GM23338 (cell line): ENCODE results near the gene TMEM144. TPM values are rescaled to one million over a fixed set of nuclear protein-coding genes. Genes with fewer than 3 reads are reported as not detected.

Experiments
- ATAC-seq: fragments of 200-7000 bp; cut with Tn5 transposase; 3 replicates; pipeline ENCODE4 v1.9.1; 2020
- DNase-seq: peaks from one replicate; pipeline ENCODE4 v3.0.0-alpha.2; 2015; ENCODE audit warnings: low spot score
- H2AFZ ChIP-seq: fragments of 200-600 bp; sonication (generic); 2 replicates; pipeline ENCODE4 v1.8.0; 2016; ENCODE audit warnings: antibody characterized with exemption, mild to moderate bottlenecking, moderate library complexity
- H3F3A ChIP-seq: fragments of 200-600 bp; sonication (generic); replicated peaks from 2 replicates; pipeline ENCODE4 v1.8.0; 2017; ENCODE audit warnings: antibody characterized with exemption, mixed run types, low read depth
- H3K27ac ChIP-seq: fragments of 200-600 bp; sonication (generic); 2 replicates; pipeline ENCODE4 v1.6.1; 2016; ENCODE audit warnings: low read depth
- H3K27me3 ChIP-seq: fragments of 200-600 bp; sonication (generic); 2 replicates; pipeline ENCODE4 v1.8.0; 2016; ENCODE audit warnings: mild to moderate bottlenecking, mixed run types, moderate library complexity; ENCODE audit not compliant: insufficient read depth
- H3K36me3 ChIP-seq: fragments of 200-600 bp; sonication (generic); 2 replicates; pipeline ENCODE4 v1.8.0; 2016; ENCODE audit warnings: mild to moderate bottlenecking; ENCODE audit not compliant: insufficient read depth
- H3K4me1 ChIP-seq: fragments of 200-600 bp; sonication (generic); 2 replicates; pipeline ENCODE4 v1.8.0; 2016; ENCODE audit warnings: mild to moderate bottlenecking, moderate library complexity; ENCODE audit not compliant: insufficient read depth
- H3K4me2 ChIP-seq: fragments of 200-600 bp; sonication (generic); 2 replicates; pipeline ENCODE4 v1.7.1; 2017; ENCODE audit warnings: mixed run types
- H3K4me3 ChIP-seq: fragments of 200-600 bp; sonication (generic); 2 replicates; pipeline ENCODE4 v1.6.1; 2016; ENCODE audit warnings: mixed run types
- H3K79me2 ChIP-seq: fragments of 200-600 bp; sonication (generic); replicated peaks from 2 replicates; pipeline ENCODE4 v1.8.0; 2017; ENCODE audit warnings: mild to moderate bottlenecking; ENCODE audit not compliant: insufficient read depth
- H3K9me2 ChIP-seq: fragments of 200-600 bp; sonication (generic); 2 replicates; pipeline ENCODE4 v1.8.0; 2017; ENCODE audit not compliant: insufficient read depth
- H4K20me1 ChIP-seq: fragments of 200-600 bp; sonication (generic); replicated peaks from 2 replicates; pipeline ENCODE4 v1.8.0; 2017; ENCODE audit warnings: mild to moderate bottlenecking; ENCODE audit not compliant: insufficient read depth
- H3K27ac Mint-ChIP-seq: 2 replicates; pipeline ENCODE4 v1.8.0; 2020; ENCODE audit warnings: inconsistent platforms, mild to moderate bottlenecking, moderate library complexity, mixed read lengths
- H3K27me3 Mint-ChIP-seq: 3 replicates; pipeline ENCODE4 v1.8.0; 2022; ENCODE audit warnings: low read depth, mild to moderate bottlenecking, moderate library complexity, mixed read lengths, inconsistent platforms; ENCODE audit not compliant: insufficient read depth, poor library complexity
- H3K36me3 Mint-ChIP-seq: 3 replicates; pipeline ENCODE4 v1.8.0; 2021; ENCODE audit warnings: low read depth, mild to moderate bottlenecking, inconsistent platforms, moderate library complexity, mixed read lengths
- H3K4me1 Mint-ChIP-seq: 3 replicates; pipeline ENCODE4 v1.8.0; 2020; ENCODE audit warnings: mild to moderate bottlenecking, inconsistent platforms, mixed read lengths
- H3K4me3 Mint-ChIP-seq: 3 replicates; pipeline ENCODE4 v1.8.0; 2021; ENCODE audit warnings: moderate library complexity, mild to moderate bottlenecking, inconsistent platforms, mixed read lengths
- H3K9me3 Mint-ChIP-seq: 3 replicates; pipeline ENCODE4 v1.8.0; 2020; ENCODE audit warnings: moderate library complexity, mild to moderate bottlenecking, inconsistent platforms, mixed read lengths
- CREB1 ChIP-seq: fragments of 250-450 bp; sonication (Bioruptor Pico); IDR thresholded peaks from 2 replicates; pipeline ENCODE4 v1.5.0; 2020; ENCODE audit warnings: low read depth, mild to moderate bottlenecking, moderate library complexity
- EZH2 ChIP-seq: fragments of 200-600 bp; sonication (generic); IDR thresholded peaks from one replicate; pipeline ENCODE4 v1.8.0; 2017; ENCODE audit warnings: antibody characterized with exemption, mild to moderate bottlenecking, low read depth; ENCODE audit not compliant: unreplicated experiment
- NANOG ChIP-seq: IDR thresholded peaks from 2 replicates; pipeline ENCODE4 v1.6.1; 2016; ENCODE audit warnings: antibody characterized with exemption, borderline replicate concordance
- POLR2AphosphoS5 ChIP-seq: IDR thresholded peaks from 2 replicates; pipeline ENCODE4 v1.6.1; 2016; ENCODE audit warnings: antibody characterized with exemption, low read depth
- STAT1 ChIP-seq: IDR thresholded peaks from one replicate; pipeline ENCODE4 v1.6.1; 2016; ENCODE audit warnings: antibody characterized with exemption; ENCODE audit not compliant: unreplicated experiment
- ZNF331 ChIP-seq: fragments of 250-450 bp; sonication (Bioruptor Pico); IDR thresholded peaks from 2 replicates; pipeline ENCODE4 v1.5.0; 2020; ENCODE audit warnings: low read depth, mild to moderate bottlenecking, moderate library complexity
- polyA plus RNA-seq: library from polyadenylated mRNA; unstranded; fragments of >200 nt; fragmentation: Nextera tagmentation; extraction: Ambion mirVana; gene quantifications from 2 replicates; pipeline ENCODE4 v1.2.1, GENCODE V29; 2016
- total RNA-seq: library from RNA; depleted of rRNA; stranded (reverse); fragments of >200 nt; shearing (Covaris generic); gene quantifications from 2 replicates; pipeline ENCODE4 v1.2.3, GENCODE V29; 2014
- TF ChIP-seq, protein P1 (sequence below): IDR thresholded peaks from one replicate; pipeline ENCODE4 v1.6.1; 2018; ENCODE audit warnings: antibody characterized with exemption; ENCODE audit not compliant: unreplicated experiment
- TF ChIP-seq, protein P2 (sequence below), 2 experiments: fragments of 200-600 bp in 1 of 2; sonication (generic) in 1 of 2; conservative IDR thresholded peaks; 2 replicates each; pipeline versions ENCODE4 v1.5.1 to v1.6.1; 2016 to 2017; ENCODE audit warnings: antibody characterized with exemption in 2 of 2, low read depth in 2 of 2, mild to moderate bottlenecking in 2 of 2, moderate library complexity in 1 of 2

TMEM144 gene
- total and polyA plus RNA-seq, 2 experiments from 2014 or later, result 1.3 to 1.7 TPM

DNA sequence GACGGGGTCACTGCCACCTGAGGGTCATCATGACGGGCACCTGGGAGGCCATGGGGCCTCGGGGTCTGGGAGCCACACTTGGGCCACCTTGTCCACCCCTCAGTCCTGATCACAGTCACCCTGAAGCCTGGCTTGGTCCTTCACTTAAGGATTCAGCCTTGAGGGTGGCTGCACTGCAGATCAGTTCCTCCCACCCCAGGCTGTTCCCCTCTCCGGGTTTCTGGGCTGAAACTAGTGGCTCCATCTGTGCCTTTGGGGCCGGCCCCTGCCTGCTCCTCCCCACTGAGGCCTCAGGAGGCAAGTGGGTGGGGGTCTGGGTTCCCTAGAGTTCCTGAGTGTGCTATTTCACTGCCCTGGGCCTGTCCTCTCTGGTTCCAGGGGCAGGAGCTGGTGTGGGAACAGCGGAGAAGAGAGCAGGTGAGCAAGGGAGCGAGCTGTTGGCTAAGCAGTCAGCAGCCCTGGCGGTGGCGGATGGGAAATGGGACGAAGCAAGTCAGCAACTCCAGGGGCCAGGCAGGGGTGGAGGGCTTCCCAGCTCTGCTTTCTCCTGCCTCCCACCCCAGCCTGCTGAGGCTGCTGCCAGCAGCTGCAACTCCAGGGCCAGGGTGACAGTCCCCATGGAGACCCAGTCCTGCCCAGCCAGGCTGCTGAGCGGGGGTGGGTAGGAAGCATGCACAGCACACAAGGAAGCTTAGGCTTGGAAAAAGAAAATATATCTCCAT lies 81.2 kb downstream of the TMEM144 start:
- ATAC-seq, result no peak
- H3F3A ChIP-seq, result no peaks in the 10 kb centered on the region

DNA sequence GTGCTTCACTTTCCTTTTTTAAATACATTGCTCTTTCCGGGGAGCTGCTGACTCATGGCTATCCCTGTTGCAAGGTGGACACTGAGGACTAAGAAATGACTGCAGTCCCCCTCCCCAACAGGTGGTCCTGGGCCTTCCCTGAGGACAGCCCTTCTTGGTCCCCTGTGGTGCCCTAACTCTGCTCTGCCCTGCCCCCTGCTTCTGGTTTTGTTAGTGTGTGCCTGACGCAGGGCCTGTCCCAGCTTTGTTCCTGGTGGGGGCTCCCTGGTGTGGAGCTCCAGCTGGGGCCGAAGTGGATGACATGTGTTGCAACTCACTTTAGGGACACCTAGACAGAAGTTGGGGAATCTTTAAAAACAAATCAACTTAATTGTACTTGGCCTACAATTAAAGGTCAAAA lies 81.9 kb downstream of the TMEM144 start:
- Histone ChIP-seq H3K4me3 (no peak overlapping the region), H3K9me2 (peaks cover 6% of the 10 kb centered on the region; the same call in 1 of the 2 replicates), H3K4me1 (peaks cover 3% of the 10 kb centered on the region; the same call in 1 of the 2 replicates), H3F3A (no peaks in the 10 kb centered on the region), H3K79me2 (no peaks in the 10 kb centered on the region), H3K4me2 (no peak overlapping the region), H3K27ac (no peak overlapping the region), H4K20me1 (no peaks in the 10 kb centered on the region), H3K36me3 (peaks cover 8% of the 10 kb centered on the region; the same call in 1 of the 2 replicates), H3K27me3 (no peaks in the 10 kb centered on the region), H2AFZ (no peak overlapping the region)
- H3K4me1 Mint-ChIP-seq, result peaks cover 2% of the 10 kb centered on the region; the same call in 1 of the 3 replicates
- no peak overlapping the region for H3K27ac Mint-ChIP-seq
- H3K36me3 Mint-ChIP-seq, result peaks cover 25% of the 10 kb centered on the region
- DNase-seq (no peak), ATAC-seq (no peak)
- peaks cover 1% of the 10 kb centered on the region for H3K27me3 Mint-ChIP-seq
- no peak overlapping the region for H3K4me3 Mint-ChIP-seq
- peaks cover 47% of the 10 kb centered on the region for H3K9me3 Mint-ChIP-seq
- TF ChIP-seq NANOG (no peak), POLR2AphosphoS5 (no peak), CREB1 (CRISPR knock-in tag) (no peak), STAT1 (no peak), ZNF331 (CRISPR knock-in tag) (no peak), EZH2 (no peak)
- TF ChIP-seq, protein P1, sequence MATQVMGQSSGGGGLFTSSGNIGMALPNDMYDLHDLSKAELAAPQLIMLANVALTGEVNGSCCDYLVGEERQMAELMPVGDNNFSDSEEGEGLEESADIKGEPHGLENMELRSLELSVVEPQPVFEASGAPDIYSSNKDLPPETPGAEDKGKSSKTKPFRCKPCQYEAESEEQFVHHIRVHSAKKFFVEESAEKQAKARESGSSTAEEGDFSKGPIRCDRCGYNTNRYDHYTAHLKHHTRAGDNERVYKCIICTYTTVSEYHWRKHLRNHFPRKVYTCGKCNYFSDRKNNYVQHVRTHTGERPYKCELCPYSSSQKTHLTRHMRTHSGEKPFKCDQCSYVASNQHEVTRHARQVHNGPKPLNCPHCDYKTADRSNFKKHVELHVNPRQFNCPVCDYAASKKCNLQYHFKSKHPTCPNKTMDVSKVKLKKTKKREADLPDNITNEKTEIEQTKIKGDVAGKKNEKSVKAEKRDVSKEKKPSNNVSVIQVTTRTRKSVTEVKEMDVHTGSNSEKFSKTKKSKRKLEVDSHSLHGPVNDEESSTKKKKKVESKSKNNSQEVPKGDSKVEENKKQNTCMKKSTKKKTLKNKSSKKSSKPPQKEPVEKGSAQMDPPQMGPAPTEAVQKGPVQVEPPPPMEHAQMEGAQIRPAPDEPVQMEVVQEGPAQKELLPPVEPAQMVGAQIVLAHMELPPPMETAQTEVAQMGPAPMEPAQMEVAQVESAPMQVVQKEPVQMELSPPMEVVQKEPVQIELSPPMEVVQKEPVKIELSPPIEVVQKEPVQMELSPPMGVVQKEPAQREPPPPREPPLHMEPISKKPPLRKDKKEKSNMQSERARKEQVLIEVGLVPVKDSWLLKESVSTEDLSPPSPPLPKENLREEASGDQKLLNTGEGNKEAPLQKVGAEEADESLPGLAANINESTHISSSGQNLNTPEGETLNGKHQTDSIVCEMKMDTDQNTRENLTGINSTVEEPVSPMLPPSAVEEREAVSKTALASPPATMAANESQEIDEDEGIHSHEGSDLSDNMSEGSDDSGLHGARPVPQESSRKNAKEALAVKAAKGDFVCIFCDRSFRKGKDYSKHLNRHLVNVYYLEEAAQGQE, result no peak
- TF ChIP-seq, protein P2, sequence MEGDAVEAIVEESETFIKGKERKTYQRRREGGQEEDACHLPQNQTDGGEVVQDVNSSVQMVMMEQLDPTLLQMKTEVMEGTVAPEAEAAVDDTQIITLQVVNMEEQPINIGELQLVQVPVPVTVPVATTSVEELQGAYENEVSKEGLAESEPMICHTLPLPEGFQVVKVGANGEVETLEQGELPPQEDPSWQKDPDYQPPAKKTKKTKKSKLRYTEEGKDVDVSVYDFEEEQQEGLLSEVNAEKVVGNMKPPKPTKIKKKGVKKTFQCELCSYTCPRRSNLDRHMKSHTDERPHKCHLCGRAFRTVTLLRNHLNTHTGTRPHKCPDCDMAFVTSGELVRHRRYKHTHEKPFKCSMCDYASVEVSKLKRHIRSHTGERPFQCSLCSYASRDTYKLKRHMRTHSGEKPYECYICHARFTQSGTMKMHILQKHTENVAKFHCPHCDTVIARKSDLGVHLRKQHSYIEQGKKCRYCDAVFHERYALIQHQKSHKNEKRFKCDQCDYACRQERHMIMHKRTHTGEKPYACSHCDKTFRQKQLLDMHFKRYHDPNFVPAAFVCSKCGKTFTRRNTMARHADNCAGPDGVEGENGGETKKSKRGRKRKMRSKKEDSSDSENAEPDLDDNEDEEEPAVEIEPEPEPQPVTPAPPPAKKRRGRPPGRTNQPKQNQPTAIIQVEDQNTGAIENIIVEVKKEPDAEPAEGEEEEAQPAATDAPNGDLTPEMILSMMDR (conservative IDR thresholded peaks at IDR 0.05; ENCODE audit: low read depth in 2 of 2), result no peak

More for the DNA sequence above, 81.2 kb downstream of the TMEM144 start:
- Mint-ChIP-seq H3K4me3 (no peak overlapping the region), H3K9me3 (peaks cover 47% of the 10 kb centered on the region), H3K27me3 (peaks cover 1% of the 10 kb centered on the region), H3K4me1 (peaks cover 6% of the 10 kb centered on the region; the same call in 1 of the 3 replicates), H3K36me3 (peaks cover 25% of the 10 kb centered on the region), H3K27ac (no peak overlapping the region)
- H3K27ac ChIP-seq, result no peak overlapping the region
- H3K4me2 ChIP-seq, result no peak overlapping the region
- H2AFZ ChIP-seq, result no peak overlapping the region
- peaks cover 7% of the 10 kb centered on the region; the same call in 1 of the 2 replicates for H3K4me1 ChIP-seq
- no peak overlapping the region for H3K4me3 ChIP-seq
- DNase-seq, result no peak
- no peaks in the 10 kb centered on the region for H3K27me3 ChIP-seq
- H4K20me1 ChIP-seq, result no peaks in the 10 kb centered on the region
- no peaks in the 10 kb centered on the region for H3K79me2 ChIP-seq
- peaks cover 8% of the 10 kb centered on the region; the same call in 1 of the 2 replicates for H3K36me3 ChIP-seq
- no peak for TF ChIP-seq POLR2AphosphoS5
- H3K9me2 ChIP-seq, result peaks cover 6% of the 10 kb centered on the region; the same call in 1 of the 2 replicates
